LNCaP clone FGC (cell line): ENCODE results near the gene ZMYM4.

Experiments used
- DNase-seq: peaks from one replicate; pipeline ENCODE4 v3.0.0-alpha.2; 2011; ENCODE audit warnings: low read depth
- H3K4me3 ChIP-seq: 2 replicates; pipeline ENCODE4 v1.5.1; 2011; ENCODE audit warnings: mild to moderate bottlenecking, low read depth, low read length, control low read depth
- CTCF ChIP-seq: IDR thresholded peaks from 2 replicates; pipeline ENCODE4 v1.5.1; 2012; ENCODE audit warnings: mild to moderate bottlenecking; ENCODE audit not compliant: control insufficient read depth, insufficient read depth; ENCODE audit errors: extremely low read depth

Gene ZMYM4

DNA sequence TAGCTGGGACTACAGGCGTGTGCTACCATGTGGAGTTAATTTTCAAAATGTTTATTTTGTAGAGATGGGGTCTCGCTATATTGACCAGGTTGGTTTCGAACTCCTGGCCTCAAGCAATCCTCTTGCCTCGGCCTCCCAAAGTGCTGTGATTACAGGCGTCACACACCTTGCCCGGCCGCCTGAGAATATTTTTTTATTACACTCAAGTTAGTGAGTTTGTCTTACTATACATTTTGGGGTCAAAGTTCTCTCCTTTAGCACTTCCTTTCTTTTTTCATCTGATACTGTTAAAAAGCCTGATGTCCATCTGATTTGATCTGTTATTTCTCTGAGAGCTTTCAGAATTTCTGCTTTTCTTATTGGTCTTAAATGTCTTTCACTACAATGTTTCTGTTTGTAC is 159.9 kb downstream of the ZMYM4 start:
- H3K4me3 ChIP-seq = no peak overlapping the region
- no peak for DNase-seq
- no peak for TF ChIP-seq CTCF

GRCh38 chr1:35430762-35431161 is 162.3 kb downstream of the ZMYM4 start:
- no peak for DNase-seq
- no peak overlapping the region for H3K4me3 ChIP-seq
- no peak for TF ChIP-seq CTCF

DNA sequence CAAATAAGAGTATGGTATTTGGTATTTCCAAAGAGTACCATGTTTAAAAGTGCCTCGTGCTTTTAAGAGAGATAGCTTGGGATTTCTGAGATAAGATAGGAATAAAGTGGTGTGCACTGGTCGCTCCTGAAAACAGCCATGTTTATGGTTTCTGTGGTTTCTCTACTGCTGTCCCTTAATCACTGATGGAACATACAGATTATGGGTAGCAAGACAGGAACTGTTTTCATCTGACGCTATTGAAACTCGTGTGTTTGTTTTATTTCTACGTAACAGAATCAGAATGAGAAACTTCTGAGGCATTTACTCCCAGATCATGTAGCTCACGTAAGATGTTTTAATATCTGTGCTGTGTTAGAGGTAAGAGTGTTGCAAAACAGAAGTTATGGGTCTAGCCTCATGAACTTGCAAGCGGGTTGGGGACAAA is 162.7 kb downstream of the ZMYM4 start:
- no peak for TF ChIP-seq CTCF

DNA sequence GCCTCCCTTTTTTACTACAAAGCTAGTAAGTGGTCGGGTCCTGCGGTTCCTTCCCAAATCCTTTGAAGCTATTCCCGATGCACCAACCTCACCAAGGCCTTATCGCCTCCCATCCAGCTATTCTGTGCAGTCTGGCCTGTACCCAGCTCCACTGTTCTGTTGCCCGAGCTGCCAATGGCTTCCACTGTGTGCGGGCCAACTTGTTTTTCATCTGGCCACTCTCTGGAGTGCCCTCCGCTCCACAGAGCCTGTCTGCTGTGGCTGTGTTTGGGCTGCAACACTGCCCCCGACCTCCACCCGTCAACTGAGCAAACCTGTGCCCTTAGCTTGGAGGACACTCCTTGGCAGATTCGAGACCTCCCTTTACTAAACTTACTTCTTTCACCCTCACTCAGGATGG is 163.7 kb downstream of the ZMYM4 start:
- no peak for TF ChIP-seq CTCF
- no peak overlapping the region for H3K4me3 ChIP-seq
- DNase-seq = no peak

More for the DNA sequence above, 162.7 kb downstream of the ZMYM4 start:
- no peak for DNase-seq
- H3K4me3 ChIP-seq = no peak overlapping the region

GRCh38 chr1:35433714-35434113 is 165.2 kb downstream of the ZMYM4 start:
- no peak for TF ChIP-seq CTCF
- no peak for DNase-seq
- no peak overlapping the region for H3K4me3 ChIP-seq

DNA sequence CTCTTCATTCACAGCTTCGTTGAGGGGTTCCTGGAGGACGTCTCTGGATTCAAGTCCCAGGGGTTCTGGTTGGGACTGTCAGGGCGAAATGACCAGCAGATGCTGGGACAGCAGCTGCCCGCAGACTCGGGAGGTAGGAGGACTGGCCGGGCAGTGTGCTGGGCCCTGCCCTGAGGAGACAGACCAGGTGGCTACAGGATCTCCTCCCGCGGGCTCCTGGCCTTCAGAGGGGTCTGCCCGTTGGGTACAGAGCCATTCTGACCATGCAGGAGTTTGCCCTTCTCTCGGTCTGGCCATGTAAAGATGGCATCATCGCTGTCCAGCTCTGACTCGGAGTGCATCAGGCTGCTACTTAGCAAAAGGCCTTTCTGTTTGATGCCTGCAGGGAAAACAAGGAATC is 166.2 kb downstream of the ZMYM4 start:
- no peak for TF ChIP-seq CTCF
- no peak for DNase-seq
- H3K4me3 ChIP-seq = no peak overlapping the region

- H3K4me3 ChIP-seq = no peak overlapping the region
- DNase-seq = no peak
- TF ChIP-seq CTCF = no peak
These were observed 167.6 kb downstream of the ZMYM4 start for GRCh38 chr1:35436078-35436477.
